Midbrain (tissue), 1 donor: Measurements from ENCODE around the gene PPP1CA.
"Not testable (repeated sequence)": the region's sequence is repeated elsewhere in the genome, so short reads cannot be mapped to it uniquely, and the experiment has no call there.

Experiments
- DNase-seq: peaks from one replicate; lab custom pipeline; 2025; lab: John Stamatoyannopoulos, UW

PPP1CA gene

DNA sequence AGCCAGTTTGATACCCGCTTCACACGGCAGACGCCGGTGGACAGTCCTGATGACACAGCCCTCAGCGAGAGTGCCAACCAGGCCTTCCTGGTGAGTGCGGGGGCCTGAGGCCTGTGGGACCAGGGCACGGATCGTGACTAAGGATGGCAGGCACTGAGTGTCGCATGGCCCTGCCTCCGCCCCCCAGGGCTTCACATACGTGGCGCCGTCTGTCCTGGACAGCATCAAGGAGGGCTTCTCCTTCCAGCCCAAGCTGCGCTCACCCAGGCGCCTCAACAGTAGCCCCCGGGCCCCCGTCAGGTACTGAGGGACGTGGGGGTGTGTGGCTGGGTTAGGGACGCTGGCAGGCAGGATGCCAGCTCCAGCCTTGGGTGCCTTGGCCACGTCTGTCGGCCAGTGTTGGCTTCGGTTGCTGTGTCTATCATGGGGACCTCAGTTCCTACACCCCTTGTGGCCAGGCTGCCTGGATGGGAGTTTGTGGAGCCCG lies 32.8 kb upstream of the PPP1CA start:
- no peak for DNase-seq

DNA sequence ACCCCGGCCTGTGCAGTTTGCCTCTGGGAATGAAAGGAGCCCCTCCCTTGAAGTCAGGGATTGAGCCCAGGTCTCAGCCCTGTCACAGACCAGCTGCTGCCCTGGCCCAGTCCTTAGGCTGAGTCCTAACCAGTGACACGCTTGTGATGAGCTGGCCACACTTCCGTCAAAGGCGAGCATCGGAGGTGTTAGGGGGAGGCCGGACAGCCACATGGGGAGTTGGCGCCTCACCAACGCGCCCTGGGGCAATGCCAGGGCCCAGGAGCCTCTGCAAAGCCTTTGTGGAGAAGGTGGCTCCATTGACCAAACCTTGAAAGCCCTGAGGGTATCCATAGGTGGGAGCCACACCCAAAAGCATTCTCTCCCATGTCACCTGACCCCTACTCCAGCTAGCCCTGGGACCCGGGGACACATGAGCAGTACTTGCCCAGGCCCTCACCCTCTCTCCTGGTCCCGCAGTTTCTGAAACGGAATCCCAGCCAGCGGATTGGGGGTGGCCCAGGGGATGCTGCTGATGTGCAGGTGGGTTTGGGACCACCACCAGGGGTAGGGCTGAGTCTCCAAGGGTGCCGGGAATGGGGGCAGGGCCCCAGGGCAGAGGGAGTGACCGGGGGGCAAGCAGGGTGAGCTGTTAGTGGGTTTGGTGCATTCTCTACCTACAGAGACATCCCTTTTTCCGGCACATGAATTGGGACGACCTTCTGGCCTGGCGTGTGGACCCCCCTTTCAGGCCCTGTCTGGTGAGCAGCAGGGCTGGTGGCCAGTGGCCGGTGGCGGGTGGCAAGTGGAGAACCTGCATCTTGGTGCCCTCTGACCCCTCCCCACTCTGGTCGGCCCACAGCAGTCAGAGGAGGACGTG lies 32.1 kb upstream of the PPP1CA start:
- no peak for DNase-seq

- no peak for DNase-seq
These were observed 31.1 kb upstream of the PPP1CA start for GRCh38 chr11:67432655-67433349.

- DNase-seq: no peak
These were observed 29.9 kb upstream of the PPP1CA start for GRCh38 chr11:67431346-67432249.

DNA sequence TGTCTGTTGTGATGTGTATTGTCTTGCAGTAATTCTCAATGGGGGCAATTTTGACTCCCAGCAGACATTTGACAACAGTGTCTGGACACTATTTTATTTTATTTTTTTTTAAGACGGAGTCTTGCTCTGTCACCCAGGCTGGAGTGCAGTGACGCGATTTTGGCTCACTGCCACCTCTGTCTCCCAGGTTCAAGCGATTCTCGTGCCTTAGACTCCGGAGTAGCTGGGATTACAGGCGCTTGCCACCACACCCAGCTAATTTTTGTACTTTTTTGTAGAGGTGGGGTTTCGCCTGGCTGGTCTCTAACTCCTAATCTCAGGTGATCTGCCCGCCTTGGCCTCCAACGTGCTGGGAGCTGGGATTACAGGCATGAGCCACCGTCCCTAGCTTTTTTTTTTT lies 28.1 kb upstream of the PPP1CA start:
- no peak for DNase-seq

DNA sequence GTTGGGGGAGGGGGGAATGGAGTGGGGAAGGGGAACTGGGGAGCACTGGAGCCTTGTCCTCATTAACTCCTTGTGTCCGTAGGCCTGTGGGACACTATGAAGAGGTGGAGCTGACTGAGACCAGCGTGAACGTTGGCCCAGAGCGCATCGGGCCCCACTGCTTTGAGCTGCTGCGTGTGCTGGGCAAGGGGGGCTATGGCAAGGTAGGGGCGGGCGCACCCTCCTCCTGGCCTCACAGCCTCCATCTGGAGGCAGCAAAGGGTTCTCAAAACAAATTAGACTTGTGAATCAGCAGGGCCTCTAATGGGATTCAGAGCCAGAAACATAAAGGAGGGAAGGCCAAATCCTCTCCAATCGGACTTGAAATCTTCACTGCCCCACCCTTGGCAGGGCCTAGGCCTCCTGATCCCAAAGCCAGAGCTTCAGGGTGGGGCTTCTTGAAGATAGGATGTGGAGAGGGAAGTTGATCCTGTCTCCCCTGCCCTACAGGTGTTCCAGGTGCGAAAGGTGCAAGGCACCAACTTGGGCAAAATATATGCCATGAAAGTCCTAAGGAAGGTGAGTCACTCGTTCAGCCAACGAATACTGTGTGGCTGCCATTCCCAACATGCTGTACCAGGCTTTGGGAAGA lies 27.5 kb upstream of the PPP1CA start:
- no peak for DNase-seq

- peak; percentile 97 for DNase-seq
These were observed 26.7 kb upstream of the PPP1CA start, which contains the start of gene RPS6KB2 for GRCh38 chr11:67428052-67429001. RPS6KB2 (plus strand) TSS chr11:67428494; CDS start chr11:67428546, 52 bp downstream.

DNA sequence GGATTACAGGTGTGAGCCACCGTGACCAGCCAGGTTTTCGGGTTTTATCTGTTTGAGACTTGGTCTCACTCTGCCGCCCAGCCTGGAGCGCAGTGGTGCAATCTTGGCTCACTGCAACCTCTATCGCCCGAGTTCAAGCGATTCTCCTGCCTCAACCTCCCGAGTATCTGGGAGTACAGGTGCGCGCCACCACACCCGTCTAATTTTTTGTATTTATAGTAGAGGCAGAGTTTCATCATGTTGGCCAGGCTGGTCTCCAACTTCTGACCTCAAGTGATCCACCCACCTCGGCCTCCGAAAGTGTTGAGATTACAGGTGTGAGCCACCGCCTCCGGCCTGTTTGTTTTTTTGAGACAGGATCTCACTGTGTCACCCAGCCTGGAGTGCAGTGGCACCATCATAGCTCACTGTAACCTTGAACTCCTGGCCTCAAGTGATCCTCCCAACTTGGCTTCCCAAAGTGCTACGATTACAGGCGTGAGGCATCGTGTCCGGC lies 25.8 kb upstream of the PPP1CA start:
- DNase-seq: not testable (repeated sequence)

DNA sequence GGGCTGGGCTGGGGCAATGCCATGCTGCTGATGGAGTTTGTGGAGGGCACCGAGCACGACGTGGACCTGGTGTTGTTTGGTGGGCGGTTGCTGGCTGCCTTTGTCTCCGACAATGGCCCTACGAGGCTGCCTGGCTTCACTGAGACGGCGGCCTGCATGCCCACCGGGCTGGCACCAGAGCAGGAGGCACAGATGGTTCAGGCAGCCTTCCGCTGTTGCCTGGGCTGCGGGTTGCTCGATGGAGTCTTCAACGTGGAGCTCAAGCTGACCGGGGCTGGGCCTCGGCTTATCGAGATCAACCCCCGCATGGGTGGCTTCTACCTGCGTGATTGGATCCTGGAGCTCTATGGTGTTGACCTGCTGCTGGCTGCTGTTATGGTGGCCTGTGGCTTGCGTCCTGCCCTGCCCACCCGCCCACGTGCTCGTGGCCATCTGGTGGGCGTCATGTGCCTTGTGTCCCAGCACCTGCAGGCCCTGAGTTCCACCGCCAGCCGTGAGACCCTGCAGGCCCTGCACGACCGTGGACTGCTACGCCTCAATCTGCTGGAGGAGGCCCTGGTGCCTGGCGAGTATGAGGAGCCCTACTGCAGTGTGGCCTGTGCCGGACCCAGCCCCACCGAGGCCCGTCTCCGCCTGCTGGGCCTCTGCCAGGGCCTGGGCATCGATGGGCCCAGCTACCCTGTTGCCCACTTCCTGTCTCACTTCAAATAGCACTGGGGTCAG lies 22.4 kb upstream of the PPP1CA start:
- DNase-seq: no peak

DNA sequence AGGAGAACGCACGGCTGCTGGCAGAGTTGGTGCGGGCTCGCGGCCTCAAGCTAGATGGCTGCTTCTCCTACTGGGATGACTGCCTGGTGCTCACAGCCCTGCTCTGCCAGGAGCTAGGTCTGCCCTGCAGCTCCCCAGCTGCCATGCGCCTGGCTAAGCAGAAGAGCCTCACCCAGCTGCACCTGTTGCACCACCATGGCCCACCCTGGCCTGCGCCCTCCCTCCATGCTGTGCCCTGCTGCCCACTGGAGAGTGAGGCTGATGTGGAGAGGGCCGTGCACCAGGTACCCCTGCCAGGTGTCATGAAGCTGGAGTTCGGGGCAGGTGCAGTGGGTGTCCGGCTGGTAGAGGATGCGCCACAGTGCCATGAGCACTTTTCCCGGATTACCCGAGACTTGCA lies 21.8 kb upstream of the PPP1CA start:
- no peak for DNase-seq

- DNase-seq: no peak
These were observed 21.2 kb upstream of the PPP1CA start for GRCh38 chr11:67422891-67423290.

DNA sequence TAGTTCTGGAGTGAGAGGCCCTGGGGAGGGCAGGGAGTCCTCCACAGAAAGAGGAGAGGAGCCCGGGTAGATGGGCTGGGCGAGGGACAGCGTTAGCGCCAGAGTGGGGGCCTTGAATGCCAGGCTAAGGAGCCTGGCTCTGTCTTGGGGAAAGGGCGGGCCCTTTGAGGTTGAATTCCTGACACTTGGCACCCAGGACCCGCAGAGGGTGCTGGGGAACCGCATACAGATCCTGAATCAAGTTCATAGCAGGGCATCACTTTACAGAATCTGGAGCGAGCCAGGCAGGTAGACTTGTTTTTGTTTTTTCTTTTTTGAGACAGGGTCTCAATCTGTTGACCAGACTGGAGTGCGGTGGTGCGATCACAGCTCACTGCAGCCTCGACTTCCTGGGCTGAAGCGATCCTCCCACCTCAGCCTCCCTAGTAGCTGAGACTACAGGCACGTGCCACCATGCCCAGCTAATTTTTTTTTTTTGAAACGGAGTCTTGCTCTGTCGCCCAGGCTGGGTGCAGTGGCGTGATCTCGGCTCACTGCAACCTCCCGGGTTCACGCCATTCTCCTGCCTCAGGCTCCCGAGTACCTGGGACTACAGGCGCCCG lies 19.9 kb upstream of the PPP1CA start:
- DNase-seq: no peak

GRCh38 chr11:67420646-67421429 lies 19.2 kb upstream of the PPP1CA start:
- peak; percentile 85 for DNase-seq

DNA sequence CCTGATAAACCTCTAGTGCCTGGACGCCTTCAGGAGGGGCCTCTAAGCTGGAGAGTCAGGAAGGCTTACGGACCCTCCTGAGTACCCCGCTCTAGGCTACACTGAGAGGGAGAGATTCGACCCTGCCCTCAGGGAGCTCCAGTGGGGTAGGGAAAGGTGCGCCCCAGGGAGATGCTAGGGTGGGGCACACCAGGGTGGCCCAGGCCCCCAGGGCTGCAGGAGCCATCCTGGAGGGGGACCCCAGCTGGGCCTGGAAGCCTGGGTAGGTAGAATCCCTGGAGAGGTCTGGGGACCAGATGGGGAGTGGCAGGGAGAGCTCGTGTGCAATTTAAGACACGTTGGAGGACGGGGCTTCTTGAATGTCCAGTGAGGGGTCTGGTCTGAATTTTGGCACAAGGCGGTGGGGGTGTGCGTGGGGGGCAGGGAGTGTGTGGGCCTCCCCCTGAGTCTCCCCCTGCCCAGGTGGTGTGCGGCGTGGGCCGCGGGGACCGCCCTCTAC lies 18.5 kb upstream of the PPP1CA start:
- no peak for DNase-seq

DNA sequence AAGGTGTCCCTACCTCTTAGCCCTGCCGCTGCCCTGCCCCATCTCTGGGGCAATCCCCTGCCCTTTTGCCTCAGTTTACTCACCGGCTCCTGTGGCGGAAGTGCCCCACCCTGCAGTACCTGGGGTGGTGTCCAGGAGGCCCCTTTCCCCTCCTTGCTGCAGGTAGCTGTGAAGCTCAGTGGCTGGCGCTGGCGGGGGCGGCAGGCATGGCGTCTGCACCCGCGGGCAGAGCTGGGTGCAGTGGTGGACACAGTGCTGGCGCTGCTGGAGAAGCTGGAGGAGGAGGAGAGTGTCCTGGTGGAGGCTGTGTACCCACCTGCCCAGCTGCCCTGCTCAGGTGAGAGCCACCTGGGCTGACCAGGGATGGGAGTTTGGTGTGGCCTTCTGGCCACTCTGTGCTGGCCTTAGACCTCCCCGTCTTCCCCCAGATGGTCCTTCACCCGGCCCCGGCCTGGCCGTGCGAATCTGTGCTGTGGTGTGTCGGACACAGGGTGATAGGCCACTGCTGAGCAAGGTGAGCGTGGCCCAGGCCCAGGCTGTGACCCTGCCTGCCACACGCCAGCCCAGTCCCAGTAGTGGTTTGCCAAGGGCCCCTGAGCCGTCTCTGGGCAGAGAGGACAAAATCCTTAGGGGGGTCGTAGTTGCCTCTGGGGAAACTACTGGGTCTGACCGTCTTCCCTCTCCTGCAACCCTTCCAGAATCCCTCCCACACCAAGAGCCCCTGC lies 17.8 kb upstream of the PPP1CA start:
- DNase-seq: no peak

- DNase-seq: no peak
These were observed 17.0 kb upstream of the PPP1CA start for GRCh38 chr11:67418476-67419281.

DNA sequence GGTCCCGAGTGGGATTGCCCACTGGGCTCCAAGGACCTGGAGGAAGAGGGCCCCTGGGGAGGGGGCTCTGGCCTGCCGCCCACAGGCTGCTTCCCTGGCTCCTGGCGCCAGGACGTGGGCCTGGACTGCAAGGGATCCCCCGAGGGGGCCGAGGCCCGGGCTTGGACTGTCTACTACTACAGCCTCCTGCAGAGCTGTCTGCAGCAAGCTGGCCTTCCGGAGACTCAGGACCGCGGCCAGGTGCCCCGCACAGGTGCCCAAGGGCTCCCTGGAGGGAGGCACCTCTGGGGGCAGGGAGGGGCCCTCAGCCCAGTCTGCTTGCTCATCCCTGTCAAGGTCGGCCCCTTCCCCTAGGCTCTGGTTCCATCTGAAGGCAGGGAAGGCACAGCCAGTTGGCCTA lies 15.8 kb upstream of the PPP1CA start:
- DNase-seq: no peak
